GM12878 (cell line): ENCODE measurements around the gene RBM7.

Experiments
- CBFB ChIP-seq: IDR thresholded peaks from 2 replicates; pipeline ENCODE4 v1.6.1; 2016; ENCODE audit warnings: antibody characterized with exemption, low read depth
- CTCF ChIP-seq, 3 experiments: IDR thresholded peaks in 2 of 3; conservative IDR thresholded peaks in 1 of 3; 2 replicates each; pipeline ENCODE4 v1.5.1; 2011; ENCODE audit warnings: low read depth in 3 of 3, low read length in 3 of 3, mild to moderate bottlenecking in 3 of 3, control low read depth in 2 of 3, moderate library complexity in 2 of 3, inconsistent platforms in 1 of 3, mixed read lengths in 1 of 3; ENCODE audit not compliant: control insufficient read depth in 2 of 3, insufficient read depth in 1 of 3; ENCODE audit errors: extremely low read depth in 1 of 3
- ESRRA ChIP-seq: IDR thresholded peaks from 2 replicates; pipeline ENCODE4 v1.6.1; 2012; ENCODE audit warnings: mild to moderate bottlenecking, low read length, improper control_type of control experiment
- POLR2A ChIP-seq: IDR thresholded peaks from 2 replicates; pipeline ENCODE4 v1.6.1; 2011; ENCODE audit warnings: low read depth, mild to moderate bottlenecking, low read length
- SUPT20H ChIP-seq: IDR thresholded peaks from 2 replicates; pipeline ENCODE4 v1.6.1; 2011; ENCODE audit warnings: low read depth, mild to moderate bottlenecking, low read length, moderate library complexity, borderline replicate concordance; ENCODE audit not compliant: control insufficient read depth
- ZNF274 ChIP-seq: IDR thresholded peaks from one replicate; pipeline ENCODE4 v1.8.0; 2011; ENCODE audit not compliant: insufficient read length, insufficient read depth
- ZSCAN29 ChIP-seq: fragments of 450-650 bp; IDR thresholded peaks from 2 replicates; pipeline ENCODE4 v1.6.1; 2017; ENCODE audit warnings: mild to moderate bottlenecking, moderate library complexity
- TF ChIP-seq, protein P1 (sequence below): IDR thresholded peaks from 2 replicates; pipeline ENCODE4 v1.6.1; 2012; ENCODE audit warnings: low read length, inconsistent platforms
- TF ChIP-seq, protein P2 (sequence below): fragments of 450-650 bp; IDR thresholded peaks from 2 replicates; pipeline ENCODE4 v1.6.1; 2014; ENCODE audit warnings: mild to moderate bottlenecking

DNA sequence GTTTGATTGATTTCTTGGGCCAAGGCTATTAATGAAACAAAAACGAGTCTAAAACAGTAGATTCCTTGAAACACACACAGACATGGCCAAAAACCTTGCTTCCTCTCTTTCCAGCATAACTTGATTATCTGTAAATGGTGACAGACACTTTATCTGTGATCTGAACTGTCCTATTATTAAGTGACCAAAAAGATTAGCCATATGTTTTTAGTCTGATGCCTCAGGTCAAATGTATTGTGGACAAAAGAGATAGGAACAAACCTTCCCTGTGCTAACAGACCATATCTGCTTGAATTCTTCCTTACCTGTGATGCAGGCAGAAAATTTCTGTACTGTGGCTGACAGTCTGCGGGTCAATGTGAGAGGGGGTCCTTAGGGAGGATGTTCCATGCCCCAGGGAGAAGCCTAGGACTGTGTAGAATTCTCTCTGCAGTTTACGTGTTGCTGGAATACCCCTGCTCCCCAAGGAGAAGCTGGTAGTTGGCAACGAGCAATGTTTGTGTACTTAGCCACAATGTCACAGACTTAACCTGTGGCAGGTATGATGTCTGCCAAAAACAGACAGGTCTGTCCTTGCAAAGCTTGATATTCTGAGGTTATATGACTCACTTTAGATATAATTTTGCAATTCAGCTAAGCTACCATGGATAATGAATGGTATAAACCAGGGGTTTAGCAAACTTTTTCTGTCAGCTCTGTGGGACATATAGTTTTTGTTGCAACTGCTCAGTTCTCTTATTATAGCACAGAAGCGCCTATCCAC lies 31.4 kb upstream of the RBM7 start:
- TF ChIP-seq ESRRA (no peak), CTCF (IDR thresholded peaks at IDR 0.05 in 2 of 3, conservative IDR thresholded peaks at IDR 0.05 in 1 of 3; ENCODE audit: control insufficient read depth in 2 of 3, extremely low read depth in 1 of 3, insufficient read depth in 1 of 3, low read depth in 3 of 3, low read length in 3 of 3) (no peak), SUPT20H (no peak), ZNF274 (no peak), ZSCAN29 (no peak), POLR2A (no peak), CBFB (no peak)
- TF ChIP-seq, protein P1, sequence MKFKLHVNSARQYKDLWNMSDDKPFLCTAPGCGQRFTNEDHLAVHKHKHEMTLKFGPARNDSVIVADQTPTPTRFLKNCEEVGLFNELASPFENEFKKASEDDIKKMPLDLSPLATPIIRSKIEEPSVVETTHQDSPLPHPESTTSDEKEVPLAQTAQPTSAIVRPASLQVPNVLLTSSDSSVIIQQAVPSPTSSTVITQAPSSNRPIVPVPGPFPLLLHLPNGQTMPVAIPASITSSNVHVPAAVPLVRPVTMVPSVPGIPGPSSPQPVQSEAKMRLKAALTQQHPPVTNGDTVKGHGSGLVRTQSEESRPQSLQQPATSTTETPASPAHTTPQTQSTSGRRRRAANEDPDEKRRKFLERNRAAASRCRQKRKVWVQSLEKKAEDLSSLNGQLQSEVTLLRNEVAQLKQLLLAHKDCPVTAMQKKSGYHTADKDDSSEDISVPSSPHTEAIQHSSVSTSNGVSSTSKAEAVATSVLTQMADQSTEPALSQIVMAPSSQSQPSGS = no peak
- TF ChIP-seq, protein P2, sequence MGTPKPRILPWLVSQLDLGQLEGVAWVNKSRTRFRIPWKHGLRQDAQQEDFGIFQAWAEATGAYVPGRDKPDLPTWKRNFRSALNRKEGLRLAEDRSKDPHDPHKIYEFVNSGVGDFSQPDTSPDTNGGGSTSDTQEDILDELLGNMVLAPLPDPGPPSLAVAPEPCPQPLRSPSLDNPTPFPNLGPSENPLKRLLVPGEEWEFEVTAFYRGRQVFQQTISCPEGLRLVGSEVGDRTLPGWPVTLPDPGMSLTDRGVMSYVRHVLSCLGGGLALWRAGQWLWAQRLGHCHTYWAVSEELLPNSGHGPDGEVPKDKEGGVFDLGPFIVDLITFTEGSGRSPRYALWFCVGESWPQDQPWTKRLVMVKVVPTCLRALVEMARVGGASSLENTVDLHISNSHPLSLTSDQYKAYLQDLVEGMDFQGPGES = no peak
